Measurements from ENCODE around the gene FADS2.

DNA sequence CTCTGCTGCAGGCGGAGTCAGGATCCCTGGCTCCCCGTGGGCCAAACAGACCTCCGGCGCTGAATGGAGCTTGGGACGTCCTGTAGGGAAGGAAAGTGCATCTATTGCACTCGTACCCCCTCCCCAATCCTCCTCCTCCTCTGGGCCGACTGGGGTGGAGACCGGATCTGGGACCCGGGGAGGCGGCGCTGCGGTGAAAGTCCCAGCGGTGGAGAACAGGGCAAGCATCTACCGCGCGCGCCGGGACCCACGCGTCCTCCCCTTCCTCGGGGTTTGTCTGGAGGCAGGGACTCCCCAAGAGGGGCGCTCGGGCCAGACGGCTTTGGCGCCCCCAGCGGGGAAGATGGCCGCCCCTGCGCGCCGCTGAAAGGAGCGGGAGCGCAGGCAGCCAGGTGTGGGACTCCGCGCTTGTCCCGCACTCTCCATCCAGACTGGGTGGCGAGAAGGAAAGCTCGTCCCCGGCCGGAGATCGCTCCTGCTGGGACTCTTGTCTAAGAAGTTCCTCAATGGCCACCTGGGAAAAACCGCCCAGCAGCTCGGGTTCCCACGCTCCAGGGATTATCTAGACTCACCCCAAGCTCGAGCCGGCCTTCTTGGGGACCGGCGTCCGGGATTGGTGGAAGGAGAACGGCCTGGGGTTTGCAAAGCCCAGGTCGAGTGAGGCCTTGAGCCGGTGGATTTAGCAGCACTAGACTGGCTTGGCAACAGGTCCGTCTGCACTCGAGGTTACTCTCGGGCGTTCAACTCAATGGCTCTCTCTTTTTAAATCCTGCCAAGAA, 718 bp downstream of the FADS2 start:
- TF ChIP-seq GATA2 (IDR thresholded peaks at IDR 0.05; ENCODE audit: low read depth, low read length) (no peak), GATA3 (IDR thresholded peaks at IDR 0.05; ENCODE audit: low read depth, low read length) (no peak)
